Natural killer cell (primary cell): ENCODE measurements around the gene SCAMP1. TPM values are rescaled to one million over a fixed set of nuclear protein-coding genes. Genes with fewer than 3 reads are reported as not detected.

Experiments
- ATAC-seq, 3 donors: fragments of 150-1000 bp in 2 of 3; fragments of 200-7000 bp in 1 of 3; cut with Tn5 transposase; 1 replicate in 1 of 3; 2 replicates in 2 of 3; pipeline ENCODE4 v1.10.0; 2021; ENCODE audit warnings: mild to moderate bottlenecking in 2 of 3, moderate library complexity in 2 of 3
- DNase-seq, 2 donors: peaks; one replicate each; pipeline versions ENCODE4 v3.0.0 to v3.0.0-alpha.2; 2013 to 2021; ENCODE audit warnings: mixed read lengths in 1 of 2
- H3K27ac ChIP-seq: one replicate; pipeline ENCODE4 v1.5.1; 2013; ENCODE audit warnings: mild to moderate bottlenecking, low read length
- H3K27me3 ChIP-seq: one replicate; pipeline ENCODE4 v1.6.1; 2013; ENCODE audit warnings: low read length; ENCODE audit not compliant: control insufficient read depth, insufficient read depth
- H3K36me3 ChIP-seq: one replicate; pipeline ENCODE4 v1.6.1; 2013; ENCODE audit warnings: low read length; ENCODE audit not compliant: control insufficient read depth, insufficient read depth
- H3K4me1 ChIP-seq: one replicate; pipeline ENCODE4 v1.6.1; 2013; ENCODE audit warnings: low read length; ENCODE audit not compliant: control insufficient read depth, insufficient read depth
- H3K4me3 ChIP-seq: one replicate; pipeline ENCODE4 v1.5.1; 2013; ENCODE audit warnings: low read length
- H3K9me3 ChIP-seq: one replicate; pipeline ENCODE4 v1.6.1; 2013; ENCODE audit warnings: low read length; ENCODE audit not compliant: control insufficient read depth, insufficient read depth
- H3K27ac Mint-ChIP-seq, 2 donors: one replicate each; pipeline ENCODE4 v1.8.0; 2022; ENCODE audit warnings: mild to moderate bottlenecking in 2 of 2, mixed read lengths in 2 of 2, moderate library complexity in 1 of 2
- H3K27me3 Mint-ChIP-seq, 2 donors: one replicate each; pipeline ENCODE4 v1.8.0; 2022; ENCODE audit warnings: low read depth in 2 of 2, mixed read lengths in 2 of 2
- H3K36me3 Mint-ChIP-seq: one replicate; pipeline ENCODE4 v1.8.0; 2022; ENCODE audit warnings: mixed read lengths
- H3K4me1 Mint-ChIP-seq, 2 donors: one replicate each; pipeline ENCODE4 v1.8.0; 2022; ENCODE audit warnings: mixed read lengths in 2 of 2
- H3K4me3 Mint-ChIP-seq: one replicate; pipeline ENCODE4 v1.8.0; 2022; ENCODE audit warnings: mild to moderate bottlenecking, moderate library complexity, mixed read lengths
- H3K9me3 Mint-ChIP-seq, 2 donors: one replicate each; pipeline ENCODE4 v1.8.0; 2022; ENCODE audit warnings: mixed read lengths in 2 of 2
- CTCF ChIP-seq: fragments of 200-600 bp; IDR thresholded peaks from one replicate; pipeline ENCODE4 v1.8.0; 2022; ENCODE audit warnings: antibody characterized with exemption
- WGBS: methylation state at CpG from one replicate; pipeline ENCODE4 v1.1.7; 2013; ENCODE audit warnings: missing lambda C conversion rate; ENCODE audit not compliant: insufficient coverage; 5-methylcytosine and 5-hydroxymethylcytosine counted together
- intact Hi-C: fragments of 100-400 bp; cut with micrococcal nuclease; formaldehyde crosslinking; loops from one replicate; pipeline ENCODE4 v1.14.2; 2022
- total RNA-seq, 4 donors: library from RNA; stranded (reverse); fragments of 120-200 nt in 1 of 4; gene quantifications; one replicate each; pipeline versions ENCODE4 v1.2.3 to v1.2.4, GENCODE V29; 2013 to 2022

Gene SCAMP1
- total RNA-seq, 3 donors from 2014 or later (not counting 1 experiment from before 2014, with no cell fraction given): 19.9 to 27.1 (median 20.5) TPM

- Histone ChIP-seq H3K4me3 (no peak overlapping the region), H3K4me1 (no peaks in the 10 kb centered on the region), H3K36me3 (no peaks in the 10 kb centered on the region), H3K27me3 (no peaks in the 10 kb centered on the region), H3K9me3 (no peaks in the 10 kb centered on the region), H3K27ac (no peak overlapping the region)
- Mint-ChIP-seq H3K4me1 (peaks cover 9 to 14% of the 10 kb centered on the region in 2 donors), H3K36me3 (no peaks in the 10 kb centered on the region), H3K4me3 (no peak overlapping the region), H3K27ac (no peak overlapping the region), H3K9me3 (no peaks in the 10 kb centered on the region), H3K27me3 (no peaks in the 10 kb centered on the region)
- WGBS: no CpG with 5 or more reads among the region's 1 CpG
- ATAC-seq (no peak), DNase-seq (no peak)
- intact Hi-C loops: no loop called here
- TF ChIP-seq CTCF: no peak
Measured at GRCh38 chr5:78482948-78483347, 122.5 kb downstream of the SCAMP1 start.

GRCh38 chr5:78483809-78484521, 123.5 kb downstream of the SCAMP1 start:
- Histone ChIP-seq H3K9me3 (no peaks in the 10 kb centered on the region), H3K27me3 (no peaks in the 10 kb centered on the region), H3K27ac (no peak overlapping the region), H3K4me1 (no peaks in the 10 kb centered on the region), H3K4me3 (no peak overlapping the region), H3K36me3 (no peaks in the 10 kb centered on the region)
- H3K4me1 Mint-ChIP-seq: peaks cover 9 to 14% of the 10 kb centered on the region in 2 donors
- H3K36me3 Mint-ChIP-seq: no peaks in the 10 kb centered on the region
- 68% methylated on average over 2 of the region's 3 CpGs for WGBS
- peak in 2 of 3 donors; percentile 51 to 90 for ATAC-seq
- TF ChIP-seq CTCF: no peak
- no peaks in the 10 kb centered on the region for H3K27me3 Mint-ChIP-seq
- DNase-seq: no peak
- H3K4me3 Mint-ChIP-seq: no peak overlapping the region
- H3K9me3 Mint-ChIP-seq: no peaks in the 10 kb centered on the region
- peak overlapping the region in 1 of 2 donors; percentile 25 for H3K27ac Mint-ChIP-seq
- intact Hi-C loops: no loop called here

- no peaks in the 10 kb centered on the region for H3K36me3 ChIP-seq
- Mint-ChIP-seq H3K36me3 (no peaks in the 10 kb centered on the region), H3K27ac (no peak overlapping the region), H3K9me3 (no peaks in the 10 kb centered on the region), H3K27me3 (no peaks in the 10 kb centered on the region), H3K4me3 (no peak overlapping the region), H3K4me1 (peaks cover 9 to 14% of the 10 kb centered on the region in 2 donors)
- no peaks in the 10 kb centered on the region for H3K4me1 ChIP-seq
- DNase-seq (no peak), ATAC-seq (no peak)
- H3K27ac ChIP-seq: no peak overlapping the region
- TF ChIP-seq CTCF: no peak
- H3K27me3 ChIP-seq: no peaks in the 10 kb centered on the region
- intact Hi-C loops: no loop called here
- H3K9me3 ChIP-seq: no peaks in the 10 kb centered on the region
- WGBS: 100% methylated on average over 2 of the region's 2 CpGs
- H3K4me3 ChIP-seq: no peak overlapping the region
Measured at GRCh38 chr5:78486218-78486617, 125.8 kb downstream of the SCAMP1 start.

GRCh38 chr5:78487846-78488245, 127.4 kb downstream of the SCAMP1 start:
- H3K9me3 Mint-ChIP-seq: no peaks in the 10 kb centered on the region
- no peak overlapping the region for H3K27ac Mint-ChIP-seq
- Histone ChIP-seq H3K36me3 (no peaks in the 10 kb centered on the region), H3K4me1 (peaks cover 8% of the 10 kb centered on the region), H3K4me3 (no peak overlapping the region), H3K27me3 (no peaks in the 10 kb centered on the region), H3K27ac (no peak overlapping the region), H3K9me3 (no peaks in the 10 kb centered on the region)
- 55% methylated on average over 3 of the region's 4 CpGs for WGBS
- ATAC-seq (no peak), DNase-seq (no peak)
- intact Hi-C loops: no loop called here
- H3K36me3 Mint-ChIP-seq: no peaks in the 10 kb centered on the region
- no peak overlapping the region for H3K4me3 Mint-ChIP-seq
- no peaks in the 10 kb centered on the region for H3K27me3 Mint-ChIP-seq
- peaks cover 9 to 24% of the 10 kb centered on the region in 2 donors for H3K4me1 Mint-ChIP-seq
- no peak for TF ChIP-seq CTCF
